T1000 (cell line): ENCODE measurements around the gene CCDC32.

Source experiments
- DNase-seq: peaks from one replicate; lab custom pipeline; 2025; ENCODE audit warnings: mixed read lengths; lab: John Stamatoyannopoulos, UW

Gene CCDC32

DNA sequence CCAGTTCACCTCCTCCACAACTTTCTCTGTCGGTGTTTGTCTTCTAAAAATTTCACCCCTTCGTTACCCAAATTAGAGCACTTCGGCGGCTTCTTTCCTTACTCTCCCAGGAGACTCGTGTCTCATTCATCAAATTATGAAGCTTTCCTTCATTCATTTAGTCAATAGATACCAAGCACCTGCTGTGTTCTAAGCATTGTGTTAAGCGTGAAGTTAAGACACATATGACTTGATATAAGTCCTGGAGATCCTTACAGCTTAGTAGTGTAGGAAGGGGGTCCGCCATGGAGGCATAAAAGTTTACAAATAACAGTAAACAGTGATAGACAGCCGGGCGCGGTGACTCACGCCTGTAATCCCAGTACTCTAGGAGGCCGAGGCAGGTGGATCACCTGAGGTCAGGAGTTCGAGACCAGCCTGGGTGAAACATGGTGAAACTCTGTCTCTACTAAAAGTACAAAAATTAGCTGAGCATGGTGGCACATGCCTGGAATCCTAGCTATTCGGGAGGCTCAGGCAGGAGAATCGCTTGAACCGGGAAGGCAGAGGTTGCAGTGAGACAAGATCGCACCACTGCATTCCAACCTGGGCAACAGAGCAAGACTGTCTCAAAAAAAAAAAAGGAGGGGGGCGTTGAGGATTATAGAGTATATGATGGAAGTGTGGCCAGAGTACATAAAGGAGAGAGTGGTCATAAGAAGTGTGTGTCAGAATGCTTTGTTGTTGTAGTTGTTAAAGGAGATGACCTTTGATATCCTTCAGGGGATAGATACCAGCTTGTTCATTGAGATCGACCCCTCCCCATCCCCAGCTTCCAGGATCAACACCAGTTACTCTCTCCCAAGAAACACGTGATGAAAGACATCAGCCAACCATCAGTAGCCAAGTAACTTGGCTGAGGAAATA is 744 bp upstream of the CCDC32 start:
- no peak for DNase-seq

DNA sequence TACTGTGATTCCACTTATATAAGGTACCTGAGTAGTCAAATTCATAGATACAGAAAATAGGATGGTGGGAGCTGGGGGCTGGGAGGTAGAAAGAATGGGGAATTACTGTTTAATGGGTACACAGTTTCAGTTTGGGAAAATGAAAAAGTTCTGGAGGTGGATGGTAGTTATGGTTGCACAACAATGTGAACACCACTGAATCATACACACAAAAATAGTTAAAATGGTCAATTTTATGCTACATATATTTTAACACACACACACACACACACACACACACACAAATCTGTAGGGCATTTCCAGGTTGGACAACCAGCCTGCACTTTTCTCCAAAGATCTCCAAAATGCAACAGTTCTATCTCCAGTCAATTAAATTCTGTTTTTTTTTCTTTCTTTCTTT is 1.4 kb downstream of the CCDC32 start:
- DNase-seq, result no peak

- no peak for DNase-seq
Observed at GRCh38 chr15:40562691-40563090, 2.2 kb downstream of the CCDC32 start.

GRCh38 chr15:40558952-40559742 is 5.7 kb downstream of the CCDC32 start:
- no peak for DNase-seq

DNA sequence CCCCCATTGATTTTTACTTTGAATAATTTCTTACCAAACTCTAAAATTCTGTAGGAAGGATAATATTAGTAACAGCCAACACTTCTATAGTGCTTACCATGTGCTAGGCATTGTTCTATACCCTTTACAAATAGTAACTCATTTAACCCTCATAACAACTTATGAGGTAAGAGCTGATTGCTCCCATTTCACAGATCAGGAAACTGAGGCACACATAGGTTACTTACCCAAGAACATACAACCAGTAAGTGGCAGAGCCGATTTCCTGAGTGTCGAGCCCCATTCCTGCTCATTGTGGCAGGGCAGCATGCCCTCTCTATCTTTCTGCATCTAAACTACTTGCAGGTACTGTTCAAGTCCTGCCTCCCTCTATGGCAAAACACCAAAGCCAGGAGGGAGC is 9.0 kb downstream of the CCDC32 start:
- no peak for DNase-seq

- DNase-seq, result no peak
Observed at GRCh38 chr15:40554161-40554525, 10.7 kb downstream of the CCDC32 start.

GRCh38 chr15:40550341-40551037 is 14.4 kb downstream of the CCDC32 start:
- no peak for DNase-seq

DNA sequence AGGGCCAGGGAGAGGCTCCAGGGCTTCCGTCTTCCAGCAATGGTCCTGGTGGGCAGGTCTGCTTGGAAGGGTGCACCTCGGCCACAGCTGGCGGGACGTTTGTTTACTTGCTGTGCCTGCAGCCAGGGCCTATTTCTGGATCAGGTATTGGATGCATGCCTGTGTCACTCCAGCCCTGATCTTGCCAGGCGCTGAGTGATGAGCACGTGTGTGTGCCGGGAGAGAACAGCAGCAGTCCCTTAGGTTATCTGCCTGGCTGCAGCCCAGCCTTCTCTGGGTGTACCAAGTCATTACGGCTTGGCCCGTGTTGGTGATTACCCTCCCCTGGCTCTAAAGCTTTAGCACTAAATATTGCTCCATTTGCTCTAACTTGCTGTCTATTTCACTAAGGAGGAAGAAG is 14.9 kb downstream of the CCDC32 start:
- DNase-seq, result no peak

DNA sequence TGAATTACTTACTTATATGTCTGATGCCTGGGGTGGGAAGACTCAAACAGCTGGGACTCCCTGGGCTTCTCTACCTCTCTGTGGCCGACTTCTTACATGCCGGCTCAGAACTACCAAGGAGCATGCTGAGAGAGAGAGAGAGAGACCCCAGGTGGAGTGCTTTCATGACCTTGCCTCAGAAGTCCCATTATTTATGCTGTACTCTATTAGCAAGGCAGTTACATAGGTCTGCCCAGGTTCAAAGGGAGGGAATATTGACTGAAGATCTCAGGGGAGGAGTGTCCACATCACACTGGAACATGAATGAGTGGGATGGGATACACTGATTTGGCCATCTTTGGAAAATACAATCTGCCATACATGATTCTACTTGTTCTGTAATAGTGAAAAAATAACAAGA is 16.2 kb downstream of the CCDC32 start:
- DNase-seq, result no peak

- no peak for DNase-seq
Observed at GRCh38 chr15:40545457-40545856, 19.4 kb downstream of the CCDC32 start.

DNA sequence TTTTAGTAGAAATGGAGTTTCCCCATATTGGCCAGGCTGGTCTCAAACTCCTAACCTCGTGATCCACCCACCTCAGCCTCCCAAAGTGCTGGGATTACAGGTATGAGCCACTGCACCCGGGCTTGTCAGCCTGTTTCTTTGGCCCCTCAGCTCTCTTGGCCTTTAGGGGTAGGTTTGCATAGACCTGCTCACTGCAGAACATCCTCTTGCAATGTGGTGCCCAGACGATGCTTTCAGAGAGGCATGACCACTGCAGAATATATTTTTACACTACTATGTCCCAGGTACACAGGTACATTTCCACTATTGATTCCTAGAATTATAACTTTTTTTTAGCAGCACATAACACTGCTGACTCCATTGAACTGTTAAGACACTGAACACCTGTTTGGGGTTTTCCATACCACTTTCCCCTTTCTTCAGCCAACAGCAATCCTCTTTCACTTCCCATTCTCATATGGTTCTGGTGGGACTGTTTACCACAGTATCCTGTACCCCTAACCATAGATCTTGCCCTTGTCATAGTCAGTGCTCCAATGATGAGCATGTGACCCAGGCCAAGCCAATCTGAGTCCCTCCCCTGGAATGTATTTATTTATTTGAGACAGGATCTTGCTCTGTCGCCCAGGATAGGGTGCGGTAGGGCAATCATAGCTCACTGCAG is 21.1 kb downstream of the CCDC32 start:
- no peak for DNase-seq

- DNase-seq, result no peak
Observed at GRCh38 chr15:40543082-40543481, 21.8 kb downstream of the CCDC32 start.

GRCh38 chr15:40538976-40539375 is 25.9 kb downstream of the CCDC32 start:
- no peak for DNase-seq

DNA sequence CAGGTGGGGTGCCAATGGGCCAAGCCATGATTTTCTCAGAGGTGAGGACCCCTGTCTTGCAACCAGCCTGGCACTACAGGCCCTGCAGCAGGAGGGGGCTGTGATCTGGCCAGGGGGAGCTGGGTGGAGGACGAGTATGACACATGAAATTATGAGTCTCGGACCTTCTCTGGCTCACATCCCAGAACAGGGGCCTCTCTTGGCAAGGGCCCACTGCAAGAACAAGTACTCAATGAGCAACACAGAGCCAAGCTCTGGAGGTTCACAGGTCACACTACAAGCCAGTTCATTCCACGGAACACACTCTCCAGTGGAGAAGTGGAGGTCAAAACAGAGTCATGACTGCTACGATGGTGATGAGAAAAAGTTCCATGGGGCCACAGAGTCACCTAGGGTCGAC is 28.3 kb downstream of the CCDC32 start:
- DNase-seq, result no peak

- no peak for DNase-seq
Observed at GRCh38 chr15:40534371-40534770, 30.5 kb downstream of the CCDC32 start.

- DNase-seq, result no peak
Observed at GRCh38 chr15:40533763-40534364, 31.0 kb downstream of the CCDC32 start.

DNA sequence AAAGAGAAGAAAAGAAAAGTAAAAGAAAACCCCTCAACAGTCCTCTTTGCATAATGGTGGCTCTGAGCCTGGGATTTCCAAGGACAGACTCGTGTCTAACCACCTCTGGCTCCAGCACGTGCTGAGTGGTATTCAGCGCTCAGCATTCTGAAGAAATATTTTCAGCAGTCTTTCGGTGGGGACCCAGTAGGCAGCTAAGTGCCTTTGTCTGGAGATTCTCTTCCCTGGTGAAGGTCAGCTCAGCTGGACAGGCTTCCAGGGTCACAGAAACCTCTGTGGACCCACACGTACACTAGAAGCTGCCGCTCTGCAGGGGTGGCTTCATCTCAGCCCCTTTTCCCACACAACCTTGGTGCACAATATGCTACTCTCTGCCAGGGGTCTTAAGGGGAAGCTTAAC is 36.0 kb downstream of the CCDC32 start:
- DNase-seq, result no peak

- DNase-seq, result no peak
Observed at GRCh38 chr15:40525855-40526254, 39.0 kb downstream of the CCDC32 start.

DNA sequence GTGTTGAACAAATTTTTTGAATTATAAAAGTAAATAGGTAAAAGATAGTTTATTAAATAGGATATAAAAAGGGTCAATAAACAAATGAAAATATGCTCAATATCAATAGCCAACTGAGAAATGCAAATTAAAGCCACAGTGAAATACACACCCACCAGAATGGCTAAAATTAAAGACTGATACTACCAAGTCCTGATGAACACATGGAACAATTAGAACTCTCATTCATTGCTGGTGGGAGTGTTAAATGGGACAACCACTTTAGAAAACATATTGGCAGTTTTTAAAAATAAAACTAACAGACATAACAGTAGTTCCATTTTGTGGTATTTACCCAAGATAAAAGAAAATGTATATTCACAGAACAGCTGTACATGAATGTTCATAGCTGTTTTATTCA is 41.2 kb downstream of the CCDC32 start:
- no peak for DNase-seq

DNA sequence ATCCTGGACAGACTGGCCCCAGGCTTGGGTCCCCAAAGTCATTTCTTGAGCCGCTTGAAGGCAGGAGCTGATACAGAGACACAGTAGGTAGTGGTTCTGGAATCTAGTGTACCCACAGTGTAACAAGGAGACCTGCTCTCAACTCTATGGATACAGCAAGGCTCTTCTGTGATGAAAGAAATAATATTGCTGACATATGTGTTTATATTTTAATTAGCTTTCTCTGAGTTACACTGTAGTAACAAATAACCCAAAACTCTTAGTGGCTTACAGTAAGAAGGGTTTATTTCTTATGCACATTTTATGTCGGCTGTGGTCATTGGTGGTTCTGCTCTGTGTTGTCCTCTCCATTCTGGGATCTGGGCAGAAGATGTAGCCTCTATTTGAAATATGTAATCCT is 48.5 kb downstream of the CCDC32 start:
- DNase-seq, result no peak

DNA sequence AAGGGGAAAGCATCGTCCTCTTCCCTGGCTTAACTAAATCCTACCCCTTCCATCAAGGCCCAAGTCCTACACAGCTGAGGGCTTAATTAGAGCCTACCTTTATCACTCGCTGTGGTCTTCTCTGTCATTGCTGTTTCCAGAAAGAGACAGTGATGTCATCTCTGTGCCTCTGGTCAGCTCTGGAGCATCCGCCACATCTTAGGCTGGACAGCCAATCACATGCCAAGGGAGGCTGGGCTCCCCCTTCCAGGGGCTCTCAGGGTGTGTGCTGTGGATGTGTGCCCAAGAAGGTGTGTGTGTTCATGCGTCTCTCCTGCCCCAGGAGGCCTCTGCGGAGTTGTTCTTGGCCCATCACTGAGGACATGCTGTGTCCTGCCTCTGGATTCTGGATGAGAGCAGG is 51.2 kb downstream of the CCDC32 start:
- no peak for DNase-seq

DNA sequence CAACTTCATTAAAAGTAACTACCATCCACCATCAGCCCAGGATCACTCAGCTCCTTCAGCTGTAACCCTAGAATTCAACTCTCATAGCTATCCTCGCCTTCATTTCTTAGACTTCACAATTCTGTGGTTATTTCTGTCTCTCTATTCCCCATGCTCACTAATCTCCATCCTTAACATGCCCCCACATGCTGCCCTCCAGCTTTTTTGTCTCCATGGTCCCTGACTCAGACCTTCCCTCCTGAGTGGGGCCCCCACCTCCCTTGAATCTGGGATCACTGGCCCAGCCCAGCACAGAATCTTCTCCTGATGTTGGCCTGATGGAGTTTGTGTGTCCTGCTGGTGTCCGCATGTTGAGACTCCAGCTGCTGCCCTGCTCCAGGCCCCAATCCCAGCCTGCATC is 52.4 kb downstream of the CCDC32 start:
- no peak for DNase-seq
